ENCODE data around the gene MTFP1. TPM values are rescaled to one million over a fixed set of nuclear protein-coding genes. Genes with fewer than 3 reads are reported as not detected.

The MTFP1 gene, protein sequence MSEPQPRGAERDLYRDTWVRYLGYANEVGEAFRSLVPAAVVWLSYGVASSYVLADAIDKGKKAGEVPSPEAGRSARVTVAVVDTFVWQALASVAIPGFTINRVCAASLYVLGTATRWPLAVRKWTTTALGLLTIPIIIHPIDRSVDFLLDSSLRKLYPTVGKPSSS
- total RNA-seq (2014; rRNA removed; shearing (Covaris generic); ENCODE audit: low replicate concordance), result 151 and 189 TPM in 2 replicates

DNA sequence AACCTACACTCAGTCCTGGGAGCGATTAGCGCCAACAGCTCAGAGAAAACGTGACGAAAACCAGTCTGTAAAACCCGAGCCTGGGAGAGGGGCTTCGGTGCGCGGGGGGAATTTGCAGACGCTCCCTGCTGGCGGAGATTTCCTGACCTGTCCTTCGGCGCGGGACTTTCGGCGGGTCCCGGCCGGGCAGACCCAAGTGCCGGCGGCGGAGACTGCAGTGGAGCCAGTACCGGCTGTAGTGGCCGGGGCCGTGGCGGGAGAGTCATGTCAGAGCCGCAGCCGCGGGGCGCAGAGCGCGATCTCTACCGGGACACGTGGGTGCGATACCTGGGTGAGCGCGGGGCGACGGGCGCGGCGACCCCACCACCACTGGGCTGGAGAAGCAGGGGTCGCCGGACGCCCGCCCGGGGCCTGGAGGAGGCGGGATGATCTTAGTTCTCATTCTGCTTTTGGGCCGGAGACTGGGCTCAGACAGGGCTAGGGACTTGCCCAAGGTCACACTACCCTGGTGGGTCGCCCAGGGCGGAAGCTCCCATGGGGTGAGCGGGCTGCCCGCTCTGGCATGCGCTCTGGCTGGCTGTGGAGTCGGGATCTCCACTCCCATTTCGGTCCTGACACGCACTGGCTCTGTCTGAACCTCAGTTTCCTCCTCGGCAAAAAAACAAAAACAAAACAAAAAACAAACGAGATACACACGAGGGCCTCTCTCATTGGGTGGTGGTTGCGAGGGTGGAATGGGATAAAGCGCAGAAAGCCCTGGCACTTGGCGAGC, at the start of gene MTFP1:
TSS of gene MTFP1 (plus strand) at position 153 of the 772 bp plus-strand sequence. CDS start at position 265, 112 bp downstream.
- DNase-seq (ENCODE audit: low read depth), result peak; percentile 80
- in situ Hi-C loops (cut with HindIII; ENCODE audit: low pct_unique_long_range_greater_than_20kb, low sequenced_read_pairs), result no loop called here

DNA sequence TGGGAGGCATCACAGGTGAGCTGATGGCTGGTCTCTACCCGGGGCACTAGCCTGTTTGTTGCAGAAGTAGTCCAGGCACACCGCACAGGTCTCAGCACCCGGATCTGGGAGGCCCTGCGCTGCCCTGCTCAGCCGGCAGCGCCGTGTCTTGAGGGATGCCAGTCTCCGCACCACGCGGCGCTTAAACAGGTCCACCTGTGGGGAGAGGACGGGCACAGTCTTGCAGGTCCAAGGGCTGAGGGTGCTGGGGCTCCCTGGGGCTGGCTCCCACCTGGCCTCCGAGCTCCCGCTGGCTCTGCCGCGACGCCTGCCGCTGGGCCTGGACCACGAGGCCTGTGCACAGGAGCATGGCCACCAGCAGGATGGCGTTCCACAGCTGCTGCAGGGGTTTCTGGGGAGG, 45.6 kb upstream of the MTFP1 start:
- in situ Hi-C loops (cut with HindIII; ENCODE audit: low pct_unique_long_range_greater_than_20kb, low sequenced_read_pairs), result loop anchor here (10.0 kb wide), 1 partner anchor 95 kb away; the partner anchor contains the start of gene CASTOR1
- DNase-seq (ENCODE audit: low read depth), result no peak

DNA sequence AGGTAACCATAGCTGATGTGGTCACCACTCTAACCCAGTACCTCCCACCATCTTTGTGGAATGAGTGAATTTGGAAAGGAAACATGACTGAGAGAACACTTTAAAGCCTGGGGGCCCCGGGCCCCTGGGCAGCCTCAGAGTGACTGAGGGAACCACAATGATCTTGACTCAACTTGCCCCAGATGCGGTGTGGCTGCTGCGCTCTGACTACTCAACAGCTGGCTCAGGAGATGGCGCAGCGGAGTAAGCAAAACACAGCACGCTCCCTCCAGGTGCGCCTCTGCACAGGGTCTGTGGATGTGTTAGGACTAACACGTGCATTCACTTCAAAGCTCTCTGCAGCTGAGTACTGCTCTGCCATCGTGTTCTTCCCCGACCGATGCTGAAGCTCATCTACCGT, 44.3 kb upstream of the MTFP1 start:
- in situ Hi-C loops (cut with HindIII; ENCODE audit: low pct_unique_long_range_greater_than_20kb, low sequenced_read_pairs), result loop anchor here (10.0 kb wide), 1 partner anchor 96 kb away; the partner anchor contains the start of gene CASTOR1

DNA sequence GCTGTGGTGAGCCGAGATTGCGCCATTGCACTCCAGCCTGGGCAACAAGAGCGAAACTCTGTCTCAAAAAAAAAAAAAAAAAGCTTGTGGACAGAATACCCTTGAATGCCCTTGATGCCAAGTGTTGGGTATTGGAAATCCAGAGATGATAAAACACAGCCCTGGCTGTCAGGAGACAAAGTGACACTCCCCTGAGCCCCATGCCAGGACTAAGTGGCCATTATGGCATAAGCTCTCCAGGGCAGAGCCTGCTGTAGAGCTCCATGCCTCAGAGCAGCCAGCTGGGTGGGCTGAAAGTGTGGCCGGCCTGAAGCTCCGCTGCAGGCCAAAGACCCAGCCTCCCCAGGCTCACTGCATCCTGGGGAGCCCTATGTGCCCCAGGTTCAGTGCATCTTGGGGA, 43.2 kb upstream of the MTFP1 start:
- DNase-seq (ENCODE audit: low read depth), result no peak
- in situ Hi-C loops (cut with HindIII; ENCODE audit: low pct_unique_long_range_greater_than_20kb, low sequenced_read_pairs), result loop anchor here (10.0 kb wide), 1 partner anchor 98 kb away; the partner anchor contains the start of gene CASTOR1

More for the DNA sequence above, 44.3 kb upstream of the MTFP1 start:
- DNase-seq (ENCODE audit: low read depth), result no peak

DNA sequence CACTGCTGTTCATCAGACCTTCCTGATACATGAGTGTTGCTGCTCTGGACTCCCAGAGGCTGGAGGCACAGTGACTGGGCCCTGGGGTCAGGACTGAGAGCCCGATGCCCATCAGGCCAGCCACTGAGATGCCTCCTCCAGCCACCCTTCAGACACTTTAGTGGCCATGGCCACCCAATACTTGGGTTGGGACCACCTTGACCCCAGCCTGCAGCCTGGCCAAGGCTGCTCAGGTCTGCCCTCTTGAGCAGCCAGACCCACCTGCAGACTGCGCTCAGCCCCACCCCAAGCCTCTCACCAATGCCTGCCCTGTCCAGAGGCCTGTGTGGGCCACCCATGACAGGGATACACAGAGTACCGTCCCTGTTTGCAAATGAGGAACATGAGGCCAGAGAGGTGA, 42.5 kb upstream of the MTFP1 start:
- DNase-seq (ENCODE audit: low read depth), result no peak
- in situ Hi-C loops (cut with HindIII; ENCODE audit: low pct_unique_long_range_greater_than_20kb, low sequenced_read_pairs), result loop anchor here (10.0 kb wide), 1 partner anchor 98 kb away; the partner anchor contains the start of gene CASTOR1

DNA sequence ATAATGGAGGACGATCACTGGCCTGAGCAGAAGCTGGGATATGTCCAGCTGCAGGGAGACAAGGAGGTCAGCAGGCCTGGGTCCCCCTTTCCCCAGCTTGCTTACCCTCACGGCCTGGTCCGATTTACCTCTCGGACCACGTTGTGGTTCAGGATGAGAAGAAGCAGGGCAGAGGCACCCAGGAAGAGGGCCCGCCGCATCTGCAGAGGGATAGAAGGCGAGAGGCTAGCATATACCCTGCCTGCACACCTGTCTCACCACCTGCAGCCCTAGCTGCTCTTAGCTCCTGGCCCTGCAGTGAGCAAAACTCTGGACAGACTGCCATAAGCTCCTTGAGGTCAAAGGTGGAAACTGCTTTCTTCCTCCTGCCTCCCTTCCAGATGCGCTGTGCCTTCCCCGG, 39.6 kb upstream of the MTFP1 start:
- no peak for DNase-seq (ENCODE audit: low read depth)
- in situ Hi-C loops (cut with HindIII; ENCODE audit: low pct_unique_long_range_greater_than_20kb, low sequenced_read_pairs), result loop anchor here (10.0 kb wide), 1 partner anchor 101 kb away; the partner anchor contains the start of gene CASTOR1

DNA sequence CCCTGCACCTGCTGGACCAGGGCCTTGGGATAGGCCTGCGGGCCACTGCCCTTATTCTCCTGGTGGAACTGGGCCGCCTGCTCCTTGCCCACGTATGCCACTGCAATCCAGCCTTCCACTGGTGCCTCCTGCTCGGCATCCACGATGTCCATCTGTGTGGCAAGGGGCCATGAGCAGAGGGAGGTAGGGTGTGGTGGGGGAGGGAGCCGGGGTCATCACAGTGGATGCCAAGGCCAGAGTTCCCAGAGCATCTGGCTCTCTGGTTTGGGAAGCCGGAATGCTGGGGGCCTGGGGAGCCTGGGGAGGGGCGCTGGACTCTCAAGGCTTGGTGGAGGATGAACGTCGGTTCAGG, 39.0 kb upstream of the MTFP1 start:
- in situ Hi-C loops (cut with HindIII; ENCODE audit: low pct_unique_long_range_greater_than_20kb, low sequenced_read_pairs), result loop anchor here (10.0 kb wide), 1 partner anchor 102 kb away; the partner anchor contains the start of gene CASTOR1
- DNase-seq (ENCODE audit: low read depth), result no peak

DNA sequence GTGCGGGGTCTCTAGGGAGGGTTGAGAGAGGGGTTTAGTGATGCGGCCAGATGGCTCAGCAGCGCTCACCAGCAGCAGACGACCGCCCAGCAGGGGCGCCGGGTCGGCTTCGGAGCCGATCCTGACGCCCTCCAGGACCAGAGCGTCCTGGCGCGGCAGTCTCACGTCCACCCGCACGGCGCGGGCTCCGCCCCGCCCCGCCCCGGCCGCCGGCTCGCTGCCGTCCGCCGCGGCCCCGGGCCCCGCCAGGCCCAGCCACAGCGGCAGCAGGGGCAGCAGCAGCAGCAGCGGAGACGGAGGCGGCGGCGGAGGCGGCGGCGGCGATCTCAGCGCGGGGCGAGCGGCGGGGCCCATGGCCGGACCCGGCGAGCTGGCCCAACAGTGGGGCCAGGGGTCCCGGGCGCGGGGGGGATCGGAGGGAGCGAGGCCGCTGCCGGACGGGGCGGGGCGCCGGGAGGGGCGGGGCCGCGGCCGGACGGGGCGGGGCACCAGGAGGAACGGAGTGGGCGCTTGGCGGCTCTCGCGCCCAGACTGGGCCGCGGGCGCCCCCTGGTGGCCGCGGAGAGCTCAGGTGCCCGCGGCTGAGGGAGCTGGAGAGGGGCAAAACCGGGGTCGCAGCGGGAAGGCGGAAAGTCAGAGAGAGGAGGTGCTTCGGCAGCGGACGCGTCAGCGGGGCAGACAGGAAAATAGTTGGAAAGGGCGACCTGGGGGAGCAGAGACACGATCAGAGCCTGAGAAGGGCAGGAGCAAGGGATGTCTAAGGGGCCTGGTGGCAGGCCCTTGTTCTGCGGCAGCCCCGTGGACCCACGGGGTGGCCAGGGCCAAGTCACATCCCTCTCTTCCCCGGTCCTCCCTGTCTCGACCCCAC, 38.4 kb upstream of the MTFP1 start, which contains the start of gene RNF215:
TSS of gene RNF215 (minus strand) at position 452 of the 868 bp plus-strand sequence. CDS start at position 354, 98 bp downstream.
- peak; percentile 75 for DNase-seq (ENCODE audit: low read depth)
- in situ Hi-C loops (cut with HindIII; ENCODE audit: low pct_unique_long_range_greater_than_20kb, low sequenced_read_pairs), result loop anchor here (10.0 kb wide), 1 partner anchor 102 kb away; the partner anchor contains the start of gene CASTOR1

DNA sequence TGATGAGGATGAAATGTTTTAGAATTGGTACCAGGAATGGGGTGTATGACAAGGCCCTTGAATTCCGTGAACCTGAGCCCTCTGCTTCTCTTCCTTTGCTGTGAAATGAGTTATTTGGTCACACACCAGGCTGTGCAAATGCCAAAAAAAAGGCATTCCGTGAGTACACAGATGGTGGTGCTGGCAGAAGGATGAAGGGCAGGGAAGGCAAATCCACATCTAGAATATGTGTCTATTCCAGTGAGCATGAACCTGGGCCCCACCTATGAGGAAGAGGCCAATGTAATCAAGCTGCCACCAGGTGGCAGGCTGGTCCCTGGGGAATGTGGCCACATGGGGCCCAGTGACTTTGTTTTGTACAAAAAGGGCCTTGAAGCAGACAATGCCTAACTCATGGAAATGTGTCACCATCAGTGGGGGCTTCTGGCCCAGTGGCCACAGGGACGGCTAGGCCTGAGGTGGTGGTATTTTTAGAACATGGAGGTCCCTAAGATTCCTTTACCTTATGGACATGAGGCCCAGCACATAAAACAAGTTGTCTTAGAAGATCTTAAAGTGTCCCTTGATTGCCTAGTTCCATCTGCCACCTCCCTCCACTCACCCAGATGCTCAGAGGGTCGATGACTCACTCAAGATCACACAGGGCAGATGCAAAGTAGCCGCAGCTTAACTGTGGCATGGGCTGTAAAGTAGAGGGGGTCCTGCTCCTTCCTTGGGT, 34.4 kb upstream of the MTFP1 start:
- in situ Hi-C loops (cut with HindIII; ENCODE audit: low pct_unique_long_range_greater_than_20kb, low sequenced_read_pairs), result no loop called here
- peak; percentile 76 for DNase-seq (ENCODE audit: low read depth)

DNA sequence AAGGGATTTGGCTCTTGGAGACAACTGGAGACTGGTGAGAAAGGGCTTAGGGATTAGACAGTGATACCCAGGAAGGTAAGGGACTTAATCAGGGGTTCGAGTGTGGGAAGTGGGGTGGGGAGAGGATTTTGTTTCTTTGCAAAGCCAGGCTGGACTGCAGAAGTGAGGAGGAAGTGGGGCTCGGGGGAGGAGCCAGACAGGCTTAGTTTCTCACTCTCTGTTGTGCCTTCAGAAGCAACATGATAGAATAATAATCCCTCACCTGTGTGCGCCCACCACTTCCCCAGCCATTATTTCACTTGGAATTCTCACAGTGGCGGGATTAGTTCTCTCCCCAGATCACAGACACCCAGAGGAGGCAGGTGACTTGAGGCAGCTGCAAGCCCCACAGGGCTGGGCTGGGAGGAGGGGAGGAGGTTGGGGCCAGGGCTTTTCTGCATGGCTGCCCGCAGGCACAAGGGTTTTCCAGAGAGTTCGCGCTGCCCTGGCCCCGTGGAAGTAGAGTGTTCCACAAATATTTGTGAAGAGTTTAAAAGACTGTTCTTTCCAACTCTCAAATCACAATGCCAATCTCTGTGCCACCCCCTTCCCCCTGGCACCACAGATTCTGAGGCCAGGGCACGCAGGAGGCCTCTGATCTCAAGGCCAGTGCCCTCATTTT, 32.8 kb upstream of the MTFP1 start:
- in situ Hi-C loops (cut with HindIII; ENCODE audit: low pct_unique_long_range_greater_than_20kb, low sequenced_read_pairs), result no loop called here

DNA sequence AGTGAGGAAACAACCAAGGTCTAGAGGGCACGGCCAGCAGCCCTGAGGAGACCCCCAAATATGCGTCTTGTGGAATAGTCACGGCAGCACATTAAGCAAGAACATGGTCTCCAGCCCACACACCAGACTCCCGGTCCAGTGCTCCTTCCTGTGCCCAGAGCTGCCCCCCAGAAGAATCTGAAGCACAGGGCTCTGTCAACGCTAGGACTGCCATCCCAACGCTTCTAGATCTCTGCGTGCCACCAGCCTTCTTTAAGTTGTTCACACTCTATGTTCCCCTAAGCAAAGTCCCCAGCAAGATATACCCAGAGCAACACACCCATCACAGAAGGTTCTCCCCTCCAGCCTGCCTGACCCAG, 32.3 kb upstream of the MTFP1 start:
- DNase-seq (ENCODE audit: low read depth), result no peak
- in situ Hi-C loops (cut with HindIII; ENCODE audit: low pct_unique_long_range_greater_than_20kb, low sequenced_read_pairs), result no loop called here

More for the DNA sequence above, 32.8 kb upstream of the MTFP1 start:
- DNase-seq (ENCODE audit: low read depth), result peak; percentile 28

DNA sequence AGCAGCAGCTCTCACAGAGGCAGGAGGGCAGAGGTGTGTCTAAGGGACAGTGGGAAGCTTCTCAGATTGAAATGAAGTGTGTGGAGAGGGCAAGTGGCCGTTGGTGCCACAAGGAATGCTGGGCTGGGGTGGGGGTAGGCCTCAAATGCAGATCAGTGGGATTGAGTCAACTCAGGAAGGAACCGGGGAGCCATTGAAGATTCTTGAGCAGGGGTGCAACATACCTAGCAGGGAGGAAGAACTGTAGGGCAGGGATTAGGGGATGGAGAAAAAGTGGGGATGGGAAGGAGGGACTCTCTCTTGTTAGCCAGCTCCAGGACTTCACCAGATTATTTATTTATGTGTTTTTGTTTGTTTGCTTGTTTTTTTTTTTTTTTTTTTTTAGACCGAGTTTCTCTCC, 31.7 kb upstream of the MTFP1 start:
- DNase-seq (ENCODE audit: low read depth), result no peak
- in situ Hi-C loops (cut with HindIII; ENCODE audit: low pct_unique_long_range_greater_than_20kb, low sequenced_read_pairs), result no loop called here

DNA sequence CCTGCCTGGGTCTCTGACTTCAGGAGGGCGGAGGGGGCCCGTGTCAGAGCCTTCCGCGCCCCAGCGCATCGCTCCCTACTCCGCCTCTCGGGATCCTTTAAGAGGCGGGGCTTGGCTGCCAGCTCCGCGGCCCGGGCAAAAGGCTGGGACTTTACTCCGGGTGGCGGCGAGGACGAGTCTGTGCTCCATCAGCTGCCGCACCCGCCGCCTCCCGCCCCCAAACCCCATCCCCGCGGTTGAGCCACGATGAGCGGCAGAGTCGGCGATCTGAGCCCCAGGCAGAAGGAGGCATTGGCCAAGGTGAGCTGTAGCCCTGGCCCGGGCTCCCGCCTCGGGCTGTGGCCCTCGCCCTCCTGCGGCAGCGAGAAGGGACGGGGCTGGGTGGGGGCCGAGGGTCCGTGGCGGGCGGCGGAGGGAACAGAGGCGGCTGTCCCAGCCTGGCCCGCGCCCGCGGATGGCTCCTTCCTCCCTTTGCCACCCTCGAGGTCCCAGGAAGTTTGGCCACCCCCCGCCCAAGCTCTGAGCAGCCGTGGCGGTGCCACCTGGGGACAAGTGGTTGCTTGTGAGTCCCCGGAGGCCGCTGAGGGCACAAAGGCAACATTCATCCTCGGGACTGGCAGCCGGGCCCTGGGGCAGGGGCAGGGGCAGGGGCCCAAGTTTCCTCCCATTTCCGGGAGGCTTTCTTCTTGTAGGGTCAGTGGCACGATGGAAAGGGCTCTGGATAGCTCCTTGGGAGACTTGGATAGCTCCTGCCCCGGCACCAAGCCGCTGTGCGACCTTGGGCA, 28.5 kb upstream of the MTFP1 start, which contains the start of gene SEC14L2:
TSS of gene SEC14L2 (plus strand) at position 148 of the 785 bp plus-strand sequence. CDS start at position 247, 99 bp downstream.
- peak; percentile 62 for DNase-seq (ENCODE audit: low read depth)
- in situ Hi-C loops (cut with HindIII; ENCODE audit: low pct_unique_long_range_greater_than_20kb, low sequenced_read_pairs), result no loop called here

DNA sequence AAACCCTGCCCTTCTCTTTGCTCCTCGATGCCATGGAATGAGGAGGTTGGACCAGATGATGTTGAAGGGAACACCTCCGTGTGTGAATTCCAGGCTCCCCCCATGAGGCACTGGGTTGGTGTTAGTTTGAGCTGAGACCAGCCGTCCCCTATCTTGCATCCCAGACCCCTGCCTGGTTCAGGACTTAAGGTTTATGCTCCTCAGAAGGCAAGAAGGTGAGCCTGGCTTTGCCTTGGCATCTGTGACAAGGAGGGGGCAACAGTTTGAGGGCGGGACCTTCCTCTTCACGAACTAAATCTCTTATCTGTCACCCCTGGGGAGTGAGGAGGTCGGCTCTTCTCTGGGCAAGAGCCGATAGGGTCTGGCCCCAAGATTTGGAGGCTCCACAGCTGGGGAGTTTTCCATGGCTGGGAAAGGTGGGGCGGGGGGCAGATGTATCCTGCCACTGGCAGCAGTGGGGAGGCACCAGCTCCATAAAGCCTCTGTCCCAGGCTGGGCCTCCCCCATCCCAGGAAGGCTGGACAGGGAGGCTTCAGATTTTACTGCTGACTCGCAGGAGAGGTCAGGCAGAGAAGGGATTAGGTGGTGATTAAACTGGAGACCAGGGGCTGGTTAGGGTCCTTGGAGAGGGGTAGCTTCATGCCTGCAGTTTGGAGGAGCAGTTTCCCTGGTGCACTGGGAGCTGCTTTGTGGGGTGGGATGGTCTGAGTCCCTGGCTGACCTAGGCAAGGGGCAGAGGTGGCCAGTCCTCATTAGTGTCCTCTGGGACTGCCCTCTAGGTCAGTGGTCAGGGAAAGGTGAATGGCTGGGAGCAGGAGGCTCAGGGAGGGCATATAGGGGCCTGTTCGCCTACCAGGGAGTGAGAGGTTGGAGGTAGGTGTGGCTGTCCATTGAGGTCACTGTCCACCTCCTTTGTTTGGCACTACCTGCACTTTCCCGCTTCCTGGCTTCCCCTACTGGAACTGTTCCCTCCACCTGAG, 27.6 kb upstream of the MTFP1 start:
- DNase-seq (ENCODE audit: low read depth), result no peak
- in situ Hi-C loops (cut with HindIII; ENCODE audit: low pct_unique_long_range_greater_than_20kb, low sequenced_read_pairs), result no loop called here
